ENCODE results near the gene COX4I1. TPM values are rescaled to one million over a fixed set of nuclear protein-coding genes. Genes with fewer than 3 reads are reported as not detected.
A peak's percentile ranks its signal among the peaks of the same experiment; 100 is the strongest.

COX4I1 gene
- polyA plus RNA-seq (2013, experiment 1 of 2; ENCODE audit: insufficient read length), result 410 TPM
- 359 TPM for polyA plus RNA-seq (2013, experiment 2 of 2; ENCODE audit: insufficient read length)

DNA sequence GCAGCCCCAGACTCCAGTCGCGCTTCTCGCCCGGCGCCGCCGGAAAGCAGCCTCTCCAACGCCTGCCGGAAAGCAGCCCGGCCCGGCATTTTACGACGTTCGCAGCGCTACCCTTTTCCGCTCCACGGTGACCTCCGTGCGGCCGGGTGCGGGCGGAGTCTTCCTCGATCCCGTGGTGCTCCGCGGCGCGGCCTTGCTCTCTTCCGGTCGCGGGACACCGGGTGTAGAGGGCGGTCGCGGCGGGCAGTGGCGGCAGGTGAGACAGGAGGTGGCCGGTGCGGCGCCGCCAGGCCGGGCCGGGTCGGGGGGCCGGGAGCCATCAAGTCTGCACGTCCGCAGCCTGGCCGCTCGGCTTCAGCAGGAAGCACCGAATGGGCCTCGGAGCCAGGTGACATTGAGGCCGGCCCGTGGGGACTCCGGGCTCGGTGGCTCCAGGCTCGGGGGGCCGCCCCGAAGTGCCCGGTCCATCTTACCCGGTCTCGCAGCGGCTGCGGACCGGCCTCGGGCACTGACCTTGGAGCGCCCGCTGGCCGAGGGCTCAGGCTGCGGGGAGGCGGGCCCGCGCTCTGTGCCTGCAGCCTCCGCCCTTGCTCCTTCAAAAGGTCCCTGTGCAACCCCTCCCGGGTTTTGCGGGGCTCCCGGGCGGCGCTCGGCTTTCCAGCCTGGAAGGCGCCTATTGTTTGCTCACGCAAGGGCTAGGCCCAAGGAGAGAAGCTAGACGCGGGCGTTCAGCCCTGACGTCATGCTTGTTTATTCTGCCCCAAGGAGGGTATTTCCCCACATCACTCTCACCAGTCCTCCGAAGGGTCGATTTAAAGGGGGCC is at the start of gene COX4I1, which contains the start of gene EMC8:
TSS of gene COX4I1 (plus strand) at position 199 of the 824 bp plus-strand sequence. CDS start 1,511 bp downstream, outside the sequence.
TSS of gene EMC8 (minus strand) at position 48 of the 824 bp plus-strand sequence. CDS start 249 bp downstream, outside the sequence.
- peak; percentile 95 for DNase-seq

DNA sequence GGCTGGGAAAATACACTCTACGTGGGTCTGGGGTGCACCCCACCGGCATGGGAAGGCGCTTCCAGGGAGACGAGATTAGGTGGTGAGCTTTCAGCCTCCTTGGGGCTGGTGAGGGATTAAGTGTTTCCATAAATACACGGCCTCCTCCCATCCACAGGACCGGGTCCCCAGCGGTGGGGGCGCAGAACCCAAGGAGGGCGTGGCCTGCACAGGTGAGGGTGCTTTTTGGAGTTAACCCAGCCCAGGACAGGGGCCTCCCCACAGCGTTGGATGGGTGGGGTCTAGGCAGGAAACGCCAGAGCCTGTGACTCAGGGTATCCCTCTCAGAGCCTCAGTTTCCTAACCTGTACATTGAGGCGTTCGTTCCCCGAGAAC is 49.7 kb upstream of the COX4I1 start:
- no peak for DNase-seq

DNA sequence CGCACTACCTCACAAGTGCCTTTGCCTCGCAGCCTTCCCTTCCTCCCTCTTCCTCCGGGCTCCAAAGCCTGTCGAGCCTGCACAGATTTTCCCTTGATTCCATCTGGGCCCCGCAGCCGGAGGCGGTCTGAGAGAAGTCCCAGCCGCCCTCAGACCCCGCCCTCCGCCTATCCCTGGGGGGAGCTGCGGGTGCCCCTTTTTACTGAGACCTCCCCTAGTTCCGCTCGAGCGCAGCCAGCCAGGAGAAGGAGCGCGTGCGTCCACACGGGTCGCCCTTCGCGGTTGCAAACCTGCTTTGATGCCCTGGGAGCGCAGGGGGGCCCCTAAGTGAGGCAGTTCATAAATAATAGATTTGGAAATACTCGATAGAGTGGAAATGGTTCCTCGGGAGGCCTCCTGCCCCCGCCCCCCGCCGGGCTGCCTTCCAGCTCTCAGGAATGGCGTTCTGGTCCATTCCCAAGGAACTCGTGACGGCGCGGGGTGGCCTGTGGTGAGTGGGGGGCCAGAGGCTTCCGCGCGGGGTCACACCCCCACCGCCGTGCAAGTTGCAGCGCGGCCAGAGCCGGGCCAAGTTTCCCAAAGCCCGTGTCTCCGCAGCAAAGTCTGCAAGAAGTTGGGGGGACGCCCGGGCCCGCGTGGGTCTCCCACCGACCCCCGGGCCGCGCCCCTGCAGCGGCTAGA is 49.2 kb upstream of the COX4I1 start:
- DNase-seq, result peak; percentile 27

DNA sequence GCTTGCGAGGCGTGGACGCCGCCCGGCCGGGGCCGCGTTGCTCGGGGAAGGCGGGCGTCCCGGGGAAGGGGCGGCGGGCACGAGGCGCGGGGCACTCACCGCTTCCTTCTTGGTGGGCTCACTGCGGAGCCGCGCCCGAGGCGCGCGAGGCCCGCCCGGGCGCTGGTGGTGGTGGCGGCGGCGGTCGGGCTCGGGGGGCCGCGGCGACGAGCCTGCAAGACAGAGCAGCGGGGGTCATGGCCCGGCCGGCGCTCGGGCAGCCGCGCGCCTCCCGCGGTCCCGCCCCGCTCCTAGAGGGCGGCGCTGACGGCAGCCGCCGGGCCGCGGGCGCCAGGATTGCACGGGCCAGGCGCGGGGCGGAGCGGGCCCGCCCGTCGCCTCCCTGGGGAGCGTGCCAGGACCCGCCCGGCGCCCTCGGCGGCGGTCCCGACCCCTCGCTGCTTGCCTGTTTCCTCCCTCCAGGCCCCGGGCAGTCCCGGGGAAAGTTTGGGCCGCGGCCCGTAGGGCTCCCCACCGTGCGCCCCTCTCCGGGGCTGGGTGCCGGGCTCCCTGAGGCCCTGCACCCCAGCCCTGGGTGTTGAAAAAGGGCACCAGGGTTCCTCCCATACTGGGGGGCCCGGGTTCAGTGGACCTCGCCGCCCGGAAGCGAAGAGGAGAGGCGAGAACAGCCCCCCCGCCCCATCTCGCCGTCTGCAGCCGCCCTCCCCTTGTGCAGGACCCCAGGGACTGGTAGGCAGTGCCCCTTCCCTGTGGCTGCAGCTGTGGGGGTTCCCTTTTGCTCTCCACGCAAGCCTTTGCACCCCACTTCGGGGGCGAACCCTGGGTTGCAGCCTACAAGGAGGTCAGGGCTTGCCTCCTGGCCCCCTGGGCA is 48.4 kb upstream of the COX4I1 start, which contains the start of gene C16orf74:
TSS of gene C16orf74 (minus strand) at position 270 of the 871 bp plus-strand sequence. CDS start 15,879 bp downstream, outside the sequence.
- DNase-seq, result peak; percentile 46

DNA sequence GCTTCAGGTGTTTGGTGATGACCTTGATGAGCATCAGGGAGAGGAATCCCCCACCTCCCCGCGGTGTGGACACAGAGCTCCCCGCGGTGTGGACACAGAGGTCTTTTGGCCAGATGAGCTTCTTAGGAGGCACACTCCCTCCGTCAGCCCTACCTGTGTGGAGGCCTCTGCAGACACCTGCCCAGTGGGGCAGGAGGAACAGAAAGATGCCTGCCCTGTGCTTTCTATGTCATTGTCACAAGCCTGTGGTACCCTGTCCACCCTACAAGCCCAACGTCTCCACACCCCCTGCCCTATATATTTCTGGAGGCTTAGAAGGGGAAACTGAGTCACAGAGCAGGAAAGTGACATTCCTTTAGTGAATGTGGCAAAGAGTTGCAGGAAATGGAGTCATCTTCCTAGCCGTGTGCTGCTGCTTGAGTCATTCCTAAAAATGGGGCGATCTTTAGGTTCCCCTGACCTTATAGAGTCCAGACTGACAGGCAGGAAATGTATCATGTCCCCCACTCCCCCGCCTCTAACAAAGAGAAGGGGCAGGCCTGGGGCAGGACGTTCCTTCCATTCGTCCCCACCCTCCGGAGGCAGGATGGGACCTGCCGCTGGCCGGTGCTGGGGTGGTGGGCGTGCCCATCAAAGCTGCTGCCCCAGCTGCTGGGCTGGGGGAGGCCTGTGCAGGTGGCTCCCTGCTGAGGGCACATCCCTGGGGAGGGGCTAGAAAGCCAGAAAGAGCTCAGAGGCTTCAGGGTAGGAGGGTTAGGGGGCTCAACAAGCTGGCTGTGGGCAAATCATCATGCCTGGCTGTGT is 47.6 kb upstream of the COX4I1 start:
- no peak for DNase-seq

DNA sequence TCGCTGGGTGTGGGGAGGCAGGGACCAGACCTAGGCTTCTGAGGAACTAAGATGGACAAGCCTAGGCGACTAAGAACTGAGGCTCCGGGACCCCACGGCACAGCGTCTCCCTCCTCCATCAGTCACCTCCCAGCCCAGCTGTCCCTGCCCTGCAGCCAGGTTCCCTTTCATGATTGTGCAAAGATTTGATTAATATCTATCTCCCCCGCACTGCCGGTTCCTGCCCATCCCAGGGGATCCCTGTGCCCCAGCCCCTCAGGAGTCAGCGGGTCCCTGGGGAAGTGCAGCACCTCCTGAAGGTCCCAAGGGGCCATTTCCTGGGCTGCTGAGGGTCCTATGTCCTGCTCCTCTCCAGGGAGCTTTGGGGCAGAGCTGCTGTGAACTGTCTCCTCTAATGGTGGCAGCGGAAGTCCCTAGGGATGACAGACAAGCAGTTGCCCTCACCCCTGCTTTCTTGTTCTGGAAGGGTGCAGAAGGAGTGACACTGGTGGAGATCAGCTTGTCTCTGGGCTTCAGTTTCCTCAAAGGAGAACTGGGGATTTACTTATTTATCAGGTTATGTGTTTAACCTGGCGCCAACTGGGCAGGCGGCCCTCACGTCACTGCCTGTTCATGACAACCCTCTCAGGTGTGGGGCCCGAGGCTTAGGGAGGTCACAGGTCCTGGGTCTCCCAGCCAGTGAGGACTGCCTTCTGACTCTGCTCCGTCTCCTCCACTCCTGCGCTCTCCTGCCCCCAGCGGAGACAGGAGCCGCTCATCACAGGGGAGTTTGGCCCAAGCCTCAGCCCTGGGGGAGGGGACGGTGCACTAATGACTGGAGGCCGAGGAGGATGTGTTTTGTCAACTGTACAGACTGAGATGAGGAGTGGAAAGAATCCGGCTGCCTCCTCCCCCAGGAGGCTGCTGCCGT is 46.7 kb upstream of the COX4I1 start:
- peak; percentile 68 for DNase-seq

DNA sequence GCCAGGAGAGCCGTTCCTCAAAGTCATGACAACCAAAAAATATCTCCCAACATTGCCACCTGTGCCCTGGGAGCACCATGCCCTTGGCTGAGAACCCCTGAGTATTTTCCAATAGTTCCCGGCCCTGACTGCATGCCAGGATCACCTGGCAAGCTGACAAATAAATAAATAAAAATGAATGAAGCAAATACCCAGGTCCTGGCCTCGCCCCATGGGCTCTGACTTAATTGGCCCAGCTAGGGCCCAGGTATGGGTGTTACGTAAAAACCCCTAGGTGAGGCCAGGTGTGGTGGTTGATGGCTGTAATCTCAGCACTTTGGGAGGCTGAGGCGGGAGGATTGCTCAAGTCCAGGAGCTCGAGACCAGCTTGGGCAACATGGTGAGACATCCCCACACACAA is 45.9 kb upstream of the COX4I1 start:
- DNase-seq, result no peak

DNA sequence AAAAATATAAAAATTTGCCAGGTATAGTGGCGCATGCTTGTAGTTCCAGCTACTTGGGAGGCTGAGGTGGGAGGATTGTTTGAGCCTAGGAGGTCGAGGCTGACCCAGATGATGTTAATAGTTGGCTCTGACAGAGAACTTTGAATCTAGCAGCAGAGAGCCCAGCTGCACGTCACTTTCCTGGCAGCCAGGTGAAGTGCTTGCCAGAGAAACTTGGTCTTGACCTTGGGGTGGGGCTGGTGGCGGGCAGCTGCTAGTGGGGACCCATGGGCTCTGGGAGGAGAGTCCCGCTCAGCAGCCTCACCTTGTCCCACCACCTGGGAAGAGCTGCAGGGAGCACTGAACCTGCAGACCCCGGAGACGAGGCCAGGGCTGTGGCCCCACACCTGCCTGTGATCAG is 45.5 kb upstream of the COX4I1 start:
- DNase-seq, result no peak

DNA sequence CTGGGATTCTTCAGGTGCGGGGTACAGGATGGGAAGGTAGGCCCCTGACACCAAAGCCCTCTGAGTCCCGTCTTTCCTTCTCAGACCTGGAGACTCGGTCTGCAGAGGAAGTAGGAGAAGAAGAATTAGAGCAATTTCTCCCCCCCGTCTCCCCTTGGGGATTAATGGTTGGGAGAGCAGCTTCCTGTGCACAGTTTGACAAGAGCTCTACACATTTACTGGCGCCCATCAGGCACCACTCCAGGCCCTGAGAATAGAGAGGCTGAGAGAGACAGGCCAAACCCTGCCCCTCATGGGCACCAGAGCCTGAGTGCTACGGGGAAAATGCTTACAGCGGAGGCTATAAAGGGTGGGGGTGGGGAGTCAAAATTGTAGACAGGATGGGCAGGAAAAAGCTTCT is 45.1 kb upstream of the COX4I1 start:
- DNase-seq, result peak; percentile 31

DNA sequence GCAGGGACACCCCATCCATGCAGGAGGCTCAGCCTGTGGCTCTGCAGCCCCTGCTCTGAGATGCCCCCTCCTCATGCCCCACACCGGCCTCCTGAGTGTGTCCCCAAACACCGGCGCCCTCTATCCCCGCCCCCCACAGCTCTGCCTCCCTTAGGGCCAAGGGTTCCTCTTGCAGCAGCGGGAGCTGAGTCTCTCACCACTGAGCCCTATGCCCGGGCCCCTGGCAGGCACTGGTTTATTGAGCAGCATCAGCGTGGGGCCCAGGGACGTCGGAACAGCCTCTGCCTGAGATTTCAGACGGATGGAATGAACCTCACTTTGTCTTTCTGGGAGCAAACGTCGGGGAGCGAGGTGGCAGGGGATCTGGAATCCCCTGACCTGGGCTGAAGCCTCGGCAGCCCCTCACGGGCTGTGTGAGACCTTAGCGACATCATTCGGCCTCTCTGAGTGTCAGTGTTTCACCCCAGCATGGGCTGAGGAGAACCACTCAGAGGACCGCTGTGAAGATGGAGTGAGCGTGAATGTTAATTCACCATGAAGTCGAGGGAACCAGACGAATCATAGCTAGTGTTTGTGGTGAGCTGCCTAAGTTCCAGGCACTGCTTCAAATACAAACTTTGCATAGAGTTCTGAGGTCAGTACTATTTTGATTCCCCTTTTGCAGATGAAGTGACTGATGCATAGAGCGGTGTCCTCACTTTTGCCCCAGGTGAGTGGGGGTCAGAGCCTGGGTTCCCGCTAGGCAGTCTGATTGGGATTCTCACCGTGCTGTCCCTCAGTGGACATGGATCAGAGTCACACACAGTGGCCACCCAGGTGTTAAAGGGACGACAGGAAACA is 43.3 kb upstream of the COX4I1 start:
- no peak for DNase-seq

DNA sequence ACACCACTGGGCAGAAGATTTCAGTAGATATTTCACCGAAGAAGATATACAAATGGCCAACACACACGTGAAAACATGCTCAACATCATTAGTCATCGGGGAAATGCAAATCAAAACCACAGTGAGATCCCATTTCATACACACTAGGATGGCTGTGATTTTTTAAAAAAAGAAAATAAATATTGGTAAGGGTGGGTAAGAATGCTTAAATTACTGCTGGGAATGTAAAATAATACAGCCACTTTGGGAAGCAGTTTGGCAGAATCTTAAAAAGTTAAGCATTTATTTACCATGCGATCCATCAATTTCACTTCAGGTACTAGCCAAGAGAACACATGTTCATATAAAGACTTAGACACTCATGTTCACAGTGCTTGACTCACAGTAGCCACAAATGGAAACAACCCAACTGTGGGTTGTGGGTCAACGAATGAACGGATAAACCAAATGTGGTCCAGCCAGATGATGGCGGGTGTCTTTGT is 42.1 kb upstream of the COX4I1 start:
- peak; percentile 72 for DNase-seq

DNA sequence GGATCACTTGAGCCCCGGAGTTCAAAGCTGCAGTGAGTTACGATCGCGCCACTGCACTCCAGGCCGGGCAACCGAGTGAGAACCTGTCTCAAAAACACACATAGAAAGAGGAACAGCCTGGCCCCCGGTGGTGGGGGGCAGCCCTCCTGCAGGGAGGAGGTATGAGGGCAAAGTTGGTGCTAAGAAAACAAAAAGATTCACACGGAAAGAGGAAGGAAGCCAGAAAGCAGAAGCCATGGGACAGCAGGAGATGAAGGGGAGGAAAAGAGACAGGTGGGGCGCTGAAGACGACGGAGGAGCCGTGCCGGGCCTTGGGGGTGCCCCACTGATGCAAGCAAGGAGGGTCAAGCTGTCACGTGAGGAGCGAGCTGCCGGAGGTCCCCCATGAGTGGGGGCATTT is 40.4 kb upstream of the COX4I1 start:
- no peak for DNase-seq

DNA sequence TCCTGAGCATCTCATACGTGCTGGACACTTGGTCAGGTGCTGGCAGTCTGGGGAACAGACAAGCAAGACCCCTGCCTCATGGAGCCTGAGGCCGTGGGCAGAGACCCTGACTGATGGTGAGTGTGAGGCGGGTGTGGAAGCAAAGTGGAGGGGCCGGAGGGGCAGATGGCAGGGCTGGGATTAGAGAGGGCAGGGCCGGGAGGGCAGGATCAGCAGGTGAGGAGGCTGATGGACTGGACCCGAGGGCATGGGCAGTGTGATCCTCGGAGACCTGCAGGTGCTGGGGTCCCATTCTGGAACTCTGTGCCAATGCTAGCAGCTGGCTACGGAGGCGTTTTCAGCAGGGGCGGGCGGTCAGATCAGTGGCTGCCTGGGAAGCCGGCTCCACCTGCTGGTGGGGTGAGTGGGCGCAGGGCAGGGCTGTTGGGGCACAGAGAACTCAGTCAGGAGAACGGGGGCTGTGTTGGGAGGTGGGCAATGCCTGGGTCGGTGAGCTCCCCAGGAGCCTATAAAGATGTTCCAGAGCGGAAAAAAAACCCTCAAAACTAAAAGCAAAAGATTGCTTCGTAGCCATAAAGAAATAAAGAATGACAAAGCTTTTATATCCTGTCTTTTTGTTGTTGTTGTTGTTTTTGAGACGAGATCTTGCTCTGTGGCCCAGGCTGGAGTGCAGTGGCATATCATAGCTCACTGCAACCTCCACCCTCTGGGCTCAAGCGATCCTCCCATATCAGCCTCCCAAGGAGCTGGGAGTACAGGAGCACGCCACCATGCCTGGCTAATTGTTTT is 39.7 kb upstream of the COX4I1 start:
- no peak for DNase-seq

DNA sequence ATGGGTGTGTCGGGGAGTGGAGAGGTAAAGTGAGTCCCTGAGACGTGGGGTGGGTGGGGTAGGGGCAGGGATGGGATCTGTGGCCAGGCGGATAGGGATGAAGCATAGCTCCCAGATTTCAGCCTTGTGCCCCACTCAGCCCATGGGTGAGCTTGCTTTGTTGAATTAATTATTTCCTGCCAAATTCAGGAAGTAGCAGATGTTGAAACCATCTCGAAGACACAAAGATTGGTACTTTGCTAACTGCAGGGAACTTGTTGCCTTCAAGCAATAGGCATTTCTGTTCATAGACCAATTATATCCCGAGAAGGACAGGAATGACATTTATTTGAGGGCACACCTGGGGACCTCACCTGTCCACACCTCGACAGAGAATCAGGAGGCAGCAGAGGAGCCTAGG is 37.6 kb upstream of the COX4I1 start:
- no peak for DNase-seq

DNA sequence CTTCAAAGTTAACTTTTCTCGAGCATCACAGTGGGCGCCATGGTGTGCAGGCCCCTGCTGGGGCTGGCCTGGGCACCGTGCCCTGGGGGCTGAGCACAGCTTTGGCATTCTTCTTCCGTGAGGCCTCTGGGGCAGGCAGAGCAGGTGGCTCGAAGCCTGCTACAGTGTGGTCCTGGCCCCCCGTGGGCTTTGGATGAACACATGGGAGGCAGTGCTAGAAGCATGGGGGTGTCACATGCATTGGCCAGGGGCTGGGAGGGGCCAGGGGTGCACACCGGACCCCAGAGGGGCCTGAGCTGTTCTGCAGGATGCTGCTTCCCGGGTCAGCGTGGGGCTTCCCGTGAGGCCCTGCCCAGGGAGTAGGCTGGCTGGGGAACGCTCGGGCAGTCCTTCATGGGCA is 36.5 kb upstream of the COX4I1 start:
- DNase-seq, result no peak

DNA sequence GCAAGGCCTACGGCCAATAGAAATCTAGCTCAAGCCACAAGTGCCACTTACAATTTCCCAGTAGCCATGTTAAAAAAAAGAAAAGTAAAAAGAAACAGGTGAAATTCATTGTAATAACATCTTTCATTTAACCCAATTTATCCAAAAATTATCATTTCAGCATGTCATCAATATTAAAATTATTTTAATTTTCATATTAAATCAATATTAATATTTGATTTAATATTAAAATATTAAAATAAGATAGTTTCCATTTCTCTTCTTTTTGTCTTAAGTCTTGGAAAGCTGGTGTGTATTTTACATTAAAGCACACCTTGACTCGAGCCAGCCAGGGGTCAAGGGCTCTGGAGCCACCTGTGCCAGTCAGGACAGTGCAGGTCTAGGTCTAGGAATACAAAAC is 35.9 kb upstream of the COX4I1 start:
- DNase-seq, result no peak

DNA sequence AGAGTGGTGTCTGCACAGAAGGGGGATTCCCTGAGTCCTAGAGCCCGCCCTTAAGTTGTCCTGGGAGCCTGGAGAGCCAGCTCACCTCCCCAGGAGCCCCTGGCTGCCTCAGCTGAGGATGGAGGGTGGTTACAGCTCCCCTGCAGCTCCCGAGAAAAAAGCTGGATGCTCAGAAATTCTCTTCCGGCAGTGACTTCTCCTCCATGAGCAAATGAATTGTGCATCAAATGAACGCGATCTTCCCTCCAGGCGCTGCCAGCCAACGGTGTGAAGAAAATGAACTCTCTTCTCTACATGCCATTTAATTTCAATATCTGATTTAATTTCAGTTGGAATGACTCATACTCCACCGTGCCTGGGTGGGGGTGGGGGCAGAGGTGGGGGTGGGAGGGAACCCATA is 34.3 kb upstream of the COX4I1 start:
- no peak for DNase-seq

DNA sequence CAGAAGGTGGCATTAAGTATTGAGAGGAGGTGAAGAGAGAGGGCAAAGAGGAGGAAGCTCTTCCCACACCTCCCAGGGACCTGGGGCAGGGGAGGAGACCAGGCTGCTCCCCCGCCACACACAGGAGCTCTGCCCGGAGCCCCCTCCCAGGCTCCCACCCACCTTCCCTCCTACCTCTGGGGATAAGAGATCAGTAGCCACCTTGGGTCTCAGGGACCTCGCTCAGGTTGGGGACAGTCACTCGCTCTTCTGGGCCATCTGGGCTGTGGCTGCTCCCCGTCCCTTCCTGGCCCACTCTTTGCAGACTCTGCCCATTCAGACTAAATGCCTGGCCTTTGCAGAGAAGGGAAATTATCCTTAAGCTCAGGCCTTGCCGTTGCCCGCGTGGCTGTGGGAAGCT is 33.7 kb upstream of the COX4I1 start:
- DNase-seq, result no peak

DNA sequence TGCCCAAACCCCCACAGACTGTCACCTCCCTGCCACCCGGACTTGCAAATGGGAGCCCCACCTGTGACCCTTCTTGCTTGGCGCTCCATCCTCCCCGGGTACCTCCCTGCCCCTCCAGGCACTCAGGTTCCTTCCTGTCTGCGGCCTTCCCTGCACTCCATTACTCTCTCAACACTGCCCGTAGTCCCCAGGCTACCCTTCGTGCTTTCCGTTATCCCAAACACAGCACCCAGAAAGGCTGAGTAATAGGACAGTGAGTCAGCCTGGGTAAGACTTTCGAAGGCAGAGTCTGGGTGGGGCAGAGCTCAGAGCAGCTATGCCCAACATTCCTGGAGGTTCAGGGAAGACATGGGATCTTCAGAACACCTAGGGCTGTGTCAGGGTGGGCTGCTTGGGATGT is 32.0 kb upstream of the COX4I1 start:
- peak; percentile 89 for DNase-seq
